SK-N-SH treated with all-trans-retinoic acid at 6 μM for 48 hours (cell line): ENCODE results near the gene B4GAT1.
A peak's percentile ranks its signal among the peaks of the same experiment; 100 is the strongest.
"Not testable (repeated sequence)": the region's sequence is repeated elsewhere in the genome, so short reads cannot be mapped to it uniquely, and the experiment has no call there.

Experiments
- ATAC-seq: fragments of 200-7000 bp; cut with Tn5 transposase; 3 replicates; pipeline ENCODE4 v1.9.1; 2020; ENCODE audit warnings: mild to moderate bottlenecking, moderate library complexity
- ARNTL ChIP-seq: fragments of 450-650 bp; formaldehyde crosslinking; IDR thresholded peaks from 2 replicates; pipeline ENCODE4 v1.5.0; 2020; ENCODE audit warnings: low read depth, mild to moderate bottlenecking, moderate library complexity, borderline replicate concordance
- BACH2 ChIP-seq: fragments of 250-450 bp; sonication (Bioruptor Pico); IDR thresholded peaks from 2 replicates; pipeline ENCODE4 v1.9.0; 2021; ENCODE audit warnings: mild to moderate bottlenecking, borderline replicate concordance
- CSDC2 ChIP-seq: fragments of 250-450 bp; sonication (Bioruptor Pico); IDR thresholded peaks from 2 replicates; pipeline ENCODE4 v1.5.0; 2020; ENCODE audit warnings: mild to moderate bottlenecking, moderate library complexity
- ESRRG ChIP-seq: fragments of 250-450 bp; sonication (Bioruptor Pico); IDR thresholded peaks from 2 replicates; pipeline ENCODE4 v1.6.1; 2021; ENCODE audit warnings: mild to moderate bottlenecking
- GLIS3 ChIP-seq: fragments of 250-450 bp; sonication (Bioruptor Pico); IDR thresholded peaks from 2 replicates; pipeline ENCODE4 v1.5.0; 2020; ENCODE audit warnings: mild to moderate bottlenecking, moderate library complexity
- ISL1 ChIP-seq: fragments of 250-450 bp; sonication (Bioruptor Pico); IDR thresholded peaks from 2 replicates; pipeline ENCODE4 v2.1.2; 2022; ENCODE audit warnings: mild to moderate bottlenecking, moderate library complexity
- OSR1 ChIP-seq: fragments of 250-450 bp; sonication (Bioruptor Pico); IDR thresholded peaks from 2 replicates; pipeline ENCODE4 v1.8.0; 2022; ENCODE audit warnings: moderate library complexity, mild to moderate bottlenecking, inconsistent platforms
- PPARA ChIP-seq: fragments of 250-450 bp; sonication (Bioruptor Pico); IDR thresholded peaks from 2 replicates; pipeline ENCODE4 v1.5.0; 2020; ENCODE audit warnings: mild to moderate bottlenecking, borderline replicate concordance
- RARB ChIP-seq: fragments of 250-450 bp; sonication (Bioruptor Pico); IDR thresholded peaks from 2 replicates; pipeline ENCODE4 v1.8.0; 2021; ENCODE audit warnings: mild to moderate bottlenecking, moderate library complexity
- SNAI2 ChIP-seq: fragments of 250-450 bp; sonication (Bioruptor Pico); IDR thresholded peaks from 2 replicates; pipeline ENCODE4 v1.5.0; 2020; ENCODE audit warnings: mild to moderate bottlenecking, moderate library complexity
- TCF4 ChIP-seq: fragments of 250-450 bp; sonication (Bioruptor Pico); IDR thresholded peaks from 2 replicates; pipeline ENCODE4 v1.8.0; 2021; ENCODE audit warnings: mild to moderate bottlenecking, moderate library complexity, borderline replicate concordance
- TOX ChIP-seq: fragments of 250-450 bp; sonication (Bioruptor Pico); IDR thresholded peaks from 2 replicates; pipeline ENCODE4 v1.8.0; 2021; ENCODE audit warnings: mild to moderate bottlenecking, moderate library complexity, borderline replicate concordance
- ZC3H10 ChIP-seq: fragments of 250-450 bp; sonication (Bioruptor Pico); IDR thresholded peaks from 2 replicates; pipeline ENCODE4 v1.5.1; 2021; ENCODE audit warnings: mild to moderate bottlenecking, moderate library complexity
- ZFP30 ChIP-seq: fragments of 450-650 bp; formaldehyde crosslinking; IDR thresholded peaks from 2 replicates; pipeline ENCODE4 v1.5.0; 2022; ENCODE audit warnings: mild to moderate bottlenecking, moderate library complexity
- ZNF565 ChIP-seq: fragments of 450-650 bp; formaldehyde crosslinking; conservative IDR thresholded peaks from 2 replicates; pipeline ENCODE4 v1.5.0; 2020; ENCODE audit warnings: low read depth, mild to moderate bottlenecking, moderate library complexity
- ZNF70 ChIP-seq: fragments of 450-650 bp; formaldehyde crosslinking; IDR thresholded peaks from 2 replicates; pipeline ENCODE4 v1.5.0; 2020; ENCODE audit warnings: mild to moderate bottlenecking, moderate library complexity
- ZNF8 ChIP-seq: fragments of 450-650 bp; formaldehyde crosslinking; IDR thresholded peaks from 2 replicates; pipeline ENCODE4 v1.5.0; 2020; ENCODE audit warnings: mild to moderate bottlenecking, moderate library complexity
- TF ChIP-seq, protein P1 (sequence below): fragments of 250-450 bp; sonication (Bioruptor Pico); IDR thresholded peaks from 2 replicates; pipeline ENCODE4 v1.8.0; 2020; ENCODE audit warnings: mild to moderate bottlenecking, moderate library complexity, borderline replicate concordance
- TF ChIP-seq, protein P2 (sequence below): fragments of 250-450 bp; sonication (Bioruptor Pico); IDR thresholded peaks from 2 replicates; pipeline ENCODE4 v1.5.1; 2021; ENCODE audit warnings: mild to moderate bottlenecking, moderate library complexity
- TF ChIP-seq, protein P3 (sequence below): fragments of 250-450 bp; sonication (Bioruptor Pico); IDR thresholded peaks from 2 replicates; pipeline ENCODE4 v1.5.0; 2020; ENCODE audit warnings: mild to moderate bottlenecking, moderate library complexity

The B4GAT1 gene

DNA sequence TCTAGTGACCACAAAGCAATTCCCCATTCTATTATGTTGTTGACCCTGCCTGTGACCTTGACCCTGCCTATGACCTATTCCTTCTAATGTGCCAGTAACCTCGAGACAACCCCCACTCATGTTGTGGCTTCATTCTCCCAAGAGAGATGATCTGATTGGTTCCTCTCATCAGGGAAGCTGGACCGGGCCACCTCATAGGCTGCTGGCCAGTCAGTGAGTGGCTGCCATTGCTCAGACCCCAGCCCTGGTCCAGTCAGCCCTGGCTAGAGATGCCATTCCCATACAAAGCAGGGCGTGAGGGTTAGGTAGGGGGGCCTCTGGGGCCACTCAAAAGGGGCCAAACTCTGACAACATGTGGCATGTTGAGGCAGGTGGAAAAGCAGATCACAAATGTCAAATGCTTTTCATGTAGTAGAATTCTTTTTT lies 12.2 kb upstream of the B4GAT1 start:
- TF ChIP-seq ARNTL (no peak), BACH2 (no peak), ZNF8 (no peak), ZFP30 (CRISPR knock-in tag) (no peak), OSR1 (CRISPR knock-in tag) (no peak), ZNF565 (CRISPR knock-in tag) (no peak), ZNF70 (CRISPR knock-in tag) (no peak), ISL1 (CRISPR knock-in tag) (no peak), GLIS3 (CRISPR knock-in tag) (no peak), ZC3H10 (CRISPR knock-in tag) (no peak)
- TF ChIP-seq, protein P1, sequence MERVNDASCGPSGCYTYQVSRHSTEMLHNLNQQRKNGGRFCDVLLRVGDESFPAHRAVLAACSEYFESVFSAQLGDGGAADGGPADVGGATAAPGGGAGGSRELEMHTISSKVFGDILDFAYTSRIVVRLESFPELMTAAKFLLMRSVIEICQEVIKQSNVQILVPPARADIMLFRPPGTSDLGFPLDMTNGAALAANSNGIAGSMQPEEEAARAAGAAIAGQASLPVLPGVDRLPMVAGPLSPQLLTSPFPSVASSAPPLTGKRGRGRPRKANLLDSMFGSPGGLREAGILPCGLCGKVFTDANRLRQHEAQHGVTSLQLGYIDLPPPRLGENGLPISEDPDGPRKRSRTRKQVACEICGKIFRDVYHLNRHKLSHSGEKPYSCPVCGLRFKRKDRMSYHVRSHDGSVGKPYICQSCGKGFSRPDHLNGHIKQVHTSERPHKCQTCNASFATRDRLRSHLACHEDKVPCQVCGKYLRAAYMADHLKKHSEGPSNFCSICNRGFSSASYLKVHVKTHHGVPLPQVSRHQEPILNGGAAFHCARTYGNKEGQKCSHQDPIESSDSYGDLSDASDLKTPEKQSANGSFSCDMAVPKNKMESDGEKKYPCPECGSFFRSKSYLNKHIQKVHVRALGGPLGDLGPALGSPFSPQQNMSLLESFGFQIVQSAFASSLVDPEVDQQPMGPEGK: no peak
- ATAC-seq: no peak

DNA sequence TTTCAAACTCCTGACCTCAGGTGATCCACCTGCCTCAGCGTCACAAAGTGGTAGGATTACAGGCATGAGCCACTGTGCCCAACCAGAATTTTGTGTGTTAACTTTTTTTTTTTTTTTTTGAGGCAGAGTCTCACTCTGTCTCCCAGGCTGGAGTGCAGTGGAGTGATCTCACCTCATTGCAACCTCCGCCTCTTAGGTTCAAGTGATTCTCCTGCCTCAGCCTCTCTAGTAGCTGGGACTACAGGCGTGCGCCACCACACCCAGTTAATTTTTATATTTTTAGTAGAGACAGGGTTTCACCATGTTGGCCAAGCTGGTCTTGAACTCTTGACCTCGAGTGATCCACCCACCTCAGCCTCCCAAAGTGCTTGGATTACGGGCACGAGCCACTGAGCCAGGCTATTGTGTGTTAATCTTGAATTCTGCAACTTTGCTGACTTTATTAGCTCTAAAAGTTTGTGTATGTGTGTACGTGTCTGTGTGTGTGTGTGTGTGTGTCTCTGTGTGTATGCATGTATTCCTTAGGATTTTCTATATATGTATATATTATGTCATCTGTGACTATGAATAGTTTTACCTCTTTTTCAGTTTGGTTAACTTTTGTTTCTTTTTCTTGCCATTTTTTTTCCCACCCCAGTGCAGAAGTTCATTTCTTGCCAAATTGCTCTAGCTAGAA lies 3.3 kb upstream of the B4GAT1 start:
- not testable (repeated sequence) for ATAC-seq

DNA sequence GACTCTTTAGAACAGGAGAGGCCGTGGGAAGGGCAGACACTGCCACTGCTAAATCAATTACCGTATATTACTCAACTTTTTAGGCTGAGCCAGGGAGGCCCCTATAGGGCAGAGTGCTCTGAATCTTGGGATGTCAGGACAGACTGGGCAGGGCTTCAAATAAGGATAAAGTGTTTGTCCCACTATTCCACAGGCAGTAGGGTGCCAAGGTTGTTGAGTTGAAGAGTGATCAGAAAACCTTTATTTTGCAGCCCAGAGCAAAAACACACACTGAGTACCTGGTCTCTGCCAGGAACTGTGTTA lies 1.6 kb upstream of the B4GAT1 start:
- TF ChIP-seq, protein P1: no peak
- TF ChIP-seq ZFP30 (CRISPR knock-in tag) (no peak), BACH2 (no peak), ZNF565 (CRISPR knock-in tag) (no peak), ZNF8 (no peak), ZC3H10 (CRISPR knock-in tag) (no peak), RARB (CRISPR knock-in tag) (no peak), SNAI2 (CRISPR knock-in tag) (no peak), GLIS3 (CRISPR knock-in tag) (no peak), TOX (no peak), ARNTL (no peak), ESRRG (CRISPR knock-in tag) (no peak), OSR1 (CRISPR knock-in tag) (no peak), ZNF70 (CRISPR knock-in tag) (no peak), PPARA (CRISPR knock-in tag) (no peak), CSDC2 (CRISPR knock-in tag) (no peak)
- TF ChIP-seq, protein P2, sequence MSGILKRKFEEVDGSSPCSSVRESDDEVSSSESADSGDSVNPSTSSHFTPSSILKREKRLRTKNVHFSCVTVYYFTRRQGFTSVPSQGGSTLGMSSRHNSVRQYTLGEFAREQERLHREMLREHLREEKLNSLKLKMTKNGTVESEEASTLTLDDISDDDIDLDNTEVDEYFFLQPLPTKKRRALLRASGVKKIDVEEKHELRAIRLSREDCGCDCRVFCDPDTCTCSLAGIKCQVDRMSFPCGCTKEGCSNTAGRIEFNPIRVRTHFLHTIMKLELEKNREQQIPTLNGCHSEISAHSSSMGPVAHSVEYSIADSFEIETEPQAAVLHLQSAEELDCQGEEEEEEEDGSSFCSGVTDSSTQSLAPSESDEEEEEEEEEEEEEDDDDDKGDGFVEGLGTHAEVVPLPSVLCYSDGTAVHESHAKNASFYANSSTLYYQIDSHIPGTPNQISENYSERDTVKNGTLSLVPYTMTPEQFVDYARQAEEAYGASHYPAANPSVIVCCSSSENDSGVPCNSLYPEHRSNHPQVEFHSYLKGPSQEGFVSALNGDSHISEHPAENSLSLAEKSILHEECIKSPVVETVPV (CRISPR knock-in tag): no peak
- TF ChIP-seq, protein P3, sequence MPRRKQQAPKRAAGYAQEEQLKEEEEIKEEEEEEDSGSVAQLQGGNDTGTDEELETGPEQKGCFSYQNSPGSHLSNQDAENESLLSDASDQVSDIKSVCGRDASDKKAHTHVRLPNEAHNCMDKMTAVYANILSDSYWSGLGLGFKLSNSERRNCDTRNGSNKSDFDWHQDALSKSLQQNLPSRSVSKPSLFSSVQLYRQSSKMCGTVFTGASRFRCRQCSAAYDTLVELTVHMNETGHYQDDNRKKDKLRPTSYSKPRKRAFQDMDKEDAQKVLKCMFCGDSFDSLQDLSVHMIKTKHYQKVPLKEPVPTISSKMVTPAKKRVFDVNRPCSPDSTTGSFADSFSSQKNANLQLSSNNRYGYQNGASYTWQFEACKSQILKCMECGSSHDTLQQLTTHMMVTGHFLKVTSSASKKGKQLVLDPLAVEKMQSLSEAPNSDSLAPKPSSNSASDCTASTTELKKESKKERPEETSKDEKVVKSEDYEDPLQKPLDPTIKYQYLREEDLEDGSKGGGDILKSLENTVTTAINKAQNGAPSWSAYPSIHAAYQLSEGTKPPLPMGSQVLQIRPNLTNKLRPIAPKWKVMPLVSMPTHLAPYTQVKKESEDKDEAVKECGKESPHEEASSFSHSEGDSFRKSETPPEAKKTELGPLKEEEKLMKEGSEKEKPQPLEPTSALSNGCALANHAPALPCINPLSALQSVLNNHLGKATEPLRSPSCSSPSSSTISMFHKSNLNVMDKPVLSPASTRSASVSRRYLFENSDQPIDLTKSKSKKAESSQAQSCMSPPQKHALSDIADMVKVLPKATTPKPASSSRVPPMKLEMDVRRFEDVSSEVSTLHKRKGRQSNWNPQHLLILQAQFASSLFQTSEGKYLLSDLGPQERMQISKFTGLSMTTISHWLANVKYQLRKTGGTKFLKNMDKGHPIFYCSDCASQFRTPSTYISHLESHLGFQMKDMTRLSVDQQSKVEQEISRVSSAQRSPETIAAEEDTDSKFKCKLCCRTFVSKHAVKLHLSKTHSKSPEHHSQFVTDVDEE (CRISPR knock-in tag): no peak
- TF ChIP-seq, all 23 proteins: peak for 0
- no peak for ATAC-seq

DNA sequence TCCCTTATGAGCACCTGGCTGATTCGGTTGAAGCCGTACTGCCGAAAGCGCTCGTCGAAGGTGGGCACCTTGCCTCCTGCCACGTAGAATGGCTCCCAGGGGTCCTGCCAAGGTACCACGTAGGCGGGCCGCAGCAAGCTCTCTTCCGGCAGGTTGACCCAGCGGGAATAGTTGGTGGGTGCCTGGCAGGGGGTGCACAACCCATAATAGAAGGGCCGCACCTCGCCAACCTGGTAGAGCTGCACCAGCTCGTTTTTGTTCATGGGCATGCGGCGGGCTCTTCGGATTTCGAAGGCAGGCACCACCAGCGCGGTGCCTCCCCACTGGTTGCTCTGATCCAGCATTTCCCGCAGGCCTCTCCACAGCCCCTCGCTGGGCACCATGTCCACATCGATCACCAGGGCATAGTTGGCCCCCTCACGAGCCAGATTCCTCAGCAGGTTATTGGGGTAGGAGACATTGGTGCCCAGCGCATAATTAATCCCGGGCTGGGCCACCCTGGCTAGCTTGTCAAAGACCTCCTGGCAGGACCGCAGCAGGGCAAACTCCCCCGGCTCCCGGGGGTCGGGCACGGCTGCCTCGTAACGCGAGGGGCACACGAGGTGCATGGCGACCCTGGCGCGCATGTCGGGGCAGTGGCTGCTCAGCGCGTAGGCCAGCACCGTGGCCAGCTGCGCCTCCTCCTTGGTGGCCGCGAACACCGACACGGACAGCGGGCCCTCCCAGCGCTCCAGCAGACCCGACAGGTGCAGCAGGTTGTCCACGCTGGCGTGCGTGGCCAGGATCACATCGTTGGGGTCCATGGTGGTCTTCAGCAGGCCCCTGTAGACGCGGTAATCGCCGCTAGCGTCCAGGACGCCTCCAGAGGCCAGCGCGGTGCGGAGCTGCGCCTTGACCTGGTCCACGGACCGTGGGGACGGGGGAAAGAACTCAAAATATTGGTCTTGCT lies 679 bp downstream of the B4GAT1 start:
- ATAC-seq: peak; percentile 3; the same call in 2 of the 3 replicates
- TF ChIP-seq, protein P1: no peak
- TF ChIP-seq ZNF565 (CRISPR knock-in tag) (no peak), TCF4 (CRISPR knock-in tag) (no peak)
- TF ChIP-seq, protein P3 (CRISPR knock-in tag): no peak
